Hair follicular keratinocyte (primary cell): Measurements from ENCODE around the gene OR1A1. TPM values are rescaled to one million over a fixed set of nuclear protein-coding genes. Genes with fewer than 3 reads are reported as not detected.

ENCODE experiments used
- total RNA-seq: library from RNA; depleted of rRNA; stranded (reverse); fragments of >200 nt; gene quantifications from 2 replicates; pipeline ENCODE4 v1.2.3, GENCODE V29; 2015

OR1A1 gene, protein sequence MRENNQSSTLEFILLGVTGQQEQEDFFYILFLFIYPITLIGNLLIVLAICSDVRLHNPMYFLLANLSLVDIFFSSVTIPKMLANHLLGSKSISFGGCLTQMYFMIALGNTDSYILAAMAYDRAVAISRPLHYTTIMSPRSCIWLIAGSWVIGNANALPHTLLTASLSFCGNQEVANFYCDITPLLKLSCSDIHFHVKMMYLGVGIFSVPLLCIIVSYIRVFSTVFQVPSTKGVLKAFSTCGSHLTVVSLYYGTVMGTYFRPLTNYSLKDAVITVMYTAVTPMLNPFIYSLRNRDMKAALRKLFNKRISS
- total RNA-seq: not detected in 2 replicates

DNA sequence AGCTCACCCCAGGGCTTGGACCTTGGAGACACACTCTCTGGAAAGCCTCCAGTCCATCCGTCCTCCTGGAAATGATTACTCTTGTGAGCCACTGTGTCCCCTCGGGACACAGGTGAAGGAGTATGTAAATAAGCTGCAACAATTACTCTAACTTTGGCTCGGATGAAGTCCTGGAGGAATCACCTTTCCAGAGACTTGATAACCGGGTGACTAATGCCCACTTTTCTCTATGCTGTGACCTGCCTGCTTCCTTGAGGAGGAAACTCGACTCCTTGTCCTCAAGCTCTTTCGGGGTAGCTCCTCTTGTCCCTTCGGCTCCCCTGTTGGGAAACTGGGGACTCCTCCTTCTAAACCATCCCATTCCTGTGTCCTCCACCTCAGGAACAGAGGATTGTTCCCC, at the start of gene OR1A1:
Gene OR1A1 (plus strand): TSS at position 301 of the 400 bp plus-strand sequence. CDS start 7,954 bp downstream, outside the sequence.

DNA sequence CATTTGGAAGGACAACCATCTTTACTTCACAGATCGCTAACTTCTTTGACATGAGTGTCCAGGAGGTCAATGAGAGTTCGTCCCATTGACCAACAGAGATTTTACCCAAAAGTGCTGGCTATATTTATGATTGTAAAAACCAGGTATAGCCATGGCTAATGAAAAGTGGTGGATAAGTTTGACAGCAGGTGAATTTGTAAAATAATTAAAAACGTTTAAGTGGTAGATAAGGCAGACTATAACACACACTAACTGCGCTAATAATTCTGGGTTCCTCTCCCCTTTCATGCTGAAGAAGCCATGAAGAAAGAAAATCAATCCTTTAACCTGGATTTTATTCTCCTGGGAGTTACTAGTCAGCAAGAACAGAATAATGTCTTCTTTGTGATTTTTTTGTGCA, 10.2 kb upstream of the OR1A1 start, which contains the start of gene OR1A2:
Gene OR1A2 (plus strand): TSS at position 301 of the 400 bp plus-strand sequence. CDS start 0 bp downstream, at position 301.

Other genes with a start within 250 kb of the OR1A1 start
- gene OR1D5, start 144.1 kb upstream of the OR1A1 start, total RNA-seq: not detected in 2 replicates
- gene OR1D2, start 103.2 kb upstream of the OR1A1 start, total RNA-seq: not detected in 2 replicates
- gene OR1G1, start 80.1 kb upstream of the OR1A1 start, total RNA-seq: not detected in 2 replicates
- not detected in 2 replicates for gene OR1A2, start 10.1 kb upstream of the OR1A1 start, total RNA-seq
- gene OR3A1, start 90.7 kb downstream of the OR1A1 start, total RNA-seq: not detected in 2 replicates
- gene OR3A2, start 178.6 kb downstream of the OR1A1 start, total RNA-seq: not detected in 2 replicates
- gene OR1E1, start 190.7 kb downstream of the OR1A1 start, total RNA-seq: not detected in 2 replicates
- not detected in 2 replicates for gene OR3A3, start 203.7 kb downstream of the OR1A1 start, total RNA-seq
- gene OR1E2, start 226.2 kb downstream of the OR1A1 start, total RNA-seq: not detected in 2 replicates